HEK293T (cell line): Measurements from ENCODE around the gene NKTR.

ENCODE experiments used
- CTCF ChIA-PET: fragments of 350-600 bp; formaldehyde crosslinking; extraction: SDS; loops from one replicate; lab custom pipeline; 2021; ENCODE audit warnings: antibody characterized with exemption, inconsistent platforms; lab: Yijun Ruan, JAX
- POLR2A ChIA-PET: fragments of 350-600 bp; formaldehyde crosslinking; extraction: SDS; loops from one replicate; lab custom pipeline; 2020; ENCODE audit warnings: antibody characterized with exemption, inconsistent platforms; lab: Yijun Ruan, JAX
- DNase-seq: peaks from one replicate; pipeline ENCODE4 v3.0.0; 2012; ENCODE audit warnings: mixed read lengths; ENCODE audit errors: extremely low spot score
- ARNT ChIP-seq: fragments of 450-650 bp; IDR thresholded peaks from 2 replicates; pipeline ENCODE4 v1.6.1; 2017; ENCODE audit warnings: mild to moderate bottlenecking
- BHLHE40 ChIP-seq: fragments of 450-650 bp; IDR thresholded peaks from 2 replicates; pipeline ENCODE4 v1.6.1; 2016; ENCODE audit warnings: mild to moderate bottlenecking, moderate library complexity, borderline replicate concordance
- CTBP1 ChIP-seq: fragments of 450-650 bp; IDR thresholded peaks from 2 replicates; pipeline ENCODE4 v1.6.1; 2016; ENCODE audit warnings: borderline replicate concordance
- FOXA1 ChIP-seq: fragments of 450-650 bp; IDR thresholded peaks from 2 replicates; pipeline ENCODE4 v1.6.1; 2016; ENCODE audit warnings: mild to moderate bottlenecking
- FOXK2 ChIP-seq: fragments of 450-650 bp; IDR thresholded peaks from 2 replicates; pipeline ENCODE4 v1.6.1; 2016; ENCODE audit warnings: mild to moderate bottlenecking
- FOXM1 ChIP-seq: fragments of 450-650 bp; IDR thresholded peaks from 2 replicates; pipeline ENCODE4 v1.6.1; 2017; ENCODE audit warnings: mild to moderate bottlenecking, borderline replicate concordance
- HDGF ChIP-seq: fragments of 450-650 bp; IDR thresholded peaks from 2 replicates; pipeline ENCODE4 v1.6.1; 2017; ENCODE audit warnings: antibody characterized with exemption, borderline replicate concordance
- L3MBTL2 ChIP-seq: fragments of 450-650 bp; conservative IDR thresholded peaks from 2 replicates; pipeline ENCODE4 v1.6.1; 2016; ENCODE audit warnings: mild to moderate bottlenecking
- LEF1 ChIP-seq: fragments of 450-650 bp; IDR thresholded peaks from 2 replicates; pipeline ENCODE4 v1.6.1; 2017; ENCODE audit warnings: mild to moderate bottlenecking, borderline replicate concordance
- NFRKB ChIP-seq: fragments of 450-650 bp; IDR thresholded peaks from 2 replicates; pipeline ENCODE4 v1.6.1; 2016; ENCODE audit warnings: mild to moderate bottlenecking, moderate library complexity
- PKNOX1 ChIP-seq: fragments of 450-650 bp; IDR thresholded peaks from 2 replicates; pipeline ENCODE4 v1.6.1; 2016
- SP1 ChIP-seq: fragments of 450-650 bp; IDR thresholded peaks from 2 replicates; pipeline ENCODE4 v1.6.1; 2017
- SUZ12 ChIP-seq: fragments of 450-650 bp; IDR thresholded peaks from 2 replicates; pipeline ENCODE4 v1.6.1; 2016; ENCODE audit warnings: mild to moderate bottlenecking
- TARDBP ChIP-seq: fragments of 450-650 bp; IDR thresholded peaks from 2 replicates; pipeline ENCODE4 v1.6.1; 2016
- ZNF384 ChIP-seq: fragments of 450-650 bp; IDR thresholded peaks from 2 replicates; pipeline ENCODE4 v1.6.1; 2016

NKTR gene

GRCh38 chr3:42686832-42687650 is 86.6 kb downstream of the NKTR start:
- no peak for TF ChIP-seq PKNOX1
- no peak for TF ChIP-seq FOXM1
- no peak for TF ChIP-seq L3MBTL2
- no peak for TF ChIP-seq CTBP1

GRCh38 chr3:42688016-42688415 is 87.5 kb downstream of the NKTR start:
- POLR2A ChIA-PET, result no interaction called here
- TF ChIP-seq ARNT (no peak), SUZ12 (no peak), FOXM1 (no peak), BHLHE40 (no peak)
- no peak for DNase-seq
- CTCF ChIA-PET, result no interaction called here

More at GRCh38 chr3:42686832-42687650, 86.6 kb downstream of the NKTR start:
- ChIA-PET POLR2A (no interaction called here), CTCF (no interaction called here)
- DNase-seq, result no peak

DNA sequence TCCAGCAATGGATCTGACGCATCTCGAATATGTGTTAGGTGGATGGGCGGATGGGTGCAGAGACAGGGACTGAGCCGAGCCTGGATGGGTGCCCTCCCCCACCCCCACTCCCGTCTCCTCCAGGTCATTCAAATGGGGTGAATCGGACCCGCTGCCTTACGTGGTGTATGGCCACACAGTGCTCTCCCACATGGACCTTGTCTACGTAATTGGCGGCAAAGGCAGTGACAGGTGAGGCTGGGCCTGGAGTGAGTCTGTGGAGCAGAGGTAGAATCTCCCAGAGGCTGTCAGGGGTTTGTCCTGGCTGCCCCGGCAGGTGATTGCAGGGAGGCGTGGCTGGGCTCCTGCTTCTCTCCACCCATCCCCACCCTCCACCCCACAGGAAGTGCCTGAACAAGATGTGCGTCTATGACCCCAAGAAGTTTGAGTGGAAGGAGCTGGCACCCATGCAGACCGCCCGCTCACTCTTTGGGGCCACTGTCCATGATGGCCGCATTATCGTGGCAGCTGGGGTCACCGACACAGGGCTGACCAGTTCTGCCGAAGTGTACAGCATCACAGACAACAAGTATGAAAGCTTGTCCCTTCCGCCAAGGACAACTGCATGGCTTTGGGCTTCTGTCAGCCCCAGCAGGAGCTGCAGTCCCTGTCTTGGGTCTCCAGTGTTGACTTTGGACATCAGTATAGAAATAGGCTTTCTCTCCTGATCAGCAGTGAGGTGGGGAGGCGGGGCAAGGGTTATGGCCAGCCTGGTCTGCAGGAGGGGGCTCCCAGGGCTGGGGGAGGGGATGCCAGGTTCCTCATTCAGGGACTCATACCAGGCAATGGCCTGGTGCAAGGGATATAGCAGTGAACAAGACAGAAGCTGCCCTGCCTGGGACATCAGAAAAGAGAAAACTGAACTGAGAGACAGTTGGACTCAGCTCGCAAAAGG is 88.3 kb downstream of the NKTR start:
- TF ChIP-seq NFRKB (no peak), ARNT (no peak), CTBP1 (no peak), PKNOX1 (no peak)
- CTCF ChIA-PET, result no interaction called here
- no peak for DNase-seq
- POLR2A ChIA-PET, result no interaction called here

GRCh38 chr3:42689421-42690014 is 89.0 kb downstream of the NKTR start:
- TF ChIP-seq CTBP1, result no peak
- TF ChIP-seq TARDBP, result no peak
- TF ChIP-seq BHLHE40, result no peak
- no peak for TF ChIP-seq LEF1
- no peak for TF ChIP-seq HDGF
- DNase-seq, result no peak
- ChIA-PET POLR2A (no interaction called here), CTCF (no interaction called here)

DNA sequence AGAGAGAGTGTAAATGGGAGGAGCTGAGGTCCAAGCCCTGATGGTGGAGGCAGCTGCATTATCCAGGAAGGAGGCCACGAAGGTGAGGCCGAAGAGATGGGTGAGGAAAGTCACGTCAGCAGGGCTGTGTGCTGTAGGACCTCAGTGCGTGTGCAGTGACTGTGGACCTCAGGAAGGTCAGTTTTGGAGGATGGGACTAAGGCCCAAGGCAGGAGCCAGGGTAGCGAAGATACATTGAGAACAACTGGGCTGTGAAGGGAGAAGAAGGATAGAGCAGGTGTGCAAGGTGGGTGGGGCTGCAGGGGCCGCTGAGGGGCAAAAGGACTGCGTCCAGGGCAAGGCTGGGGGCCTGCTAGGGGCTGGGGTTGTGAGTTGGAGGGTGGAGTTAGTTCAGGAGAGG is 89.7 kb downstream of the NKTR start:
- TF ChIP-seq FOXA1, result no peak
- no peak for TF ChIP-seq NFRKB
- no peak for TF ChIP-seq SUZ12
- no peak for TF ChIP-seq TARDBP
- no peak for TF ChIP-seq SP1
- no peak for TF ChIP-seq ARNT
- POLR2A ChIA-PET, result no interaction called here
- no peak for DNase-seq
- CTCF ChIA-PET, result no interaction called here

DNA sequence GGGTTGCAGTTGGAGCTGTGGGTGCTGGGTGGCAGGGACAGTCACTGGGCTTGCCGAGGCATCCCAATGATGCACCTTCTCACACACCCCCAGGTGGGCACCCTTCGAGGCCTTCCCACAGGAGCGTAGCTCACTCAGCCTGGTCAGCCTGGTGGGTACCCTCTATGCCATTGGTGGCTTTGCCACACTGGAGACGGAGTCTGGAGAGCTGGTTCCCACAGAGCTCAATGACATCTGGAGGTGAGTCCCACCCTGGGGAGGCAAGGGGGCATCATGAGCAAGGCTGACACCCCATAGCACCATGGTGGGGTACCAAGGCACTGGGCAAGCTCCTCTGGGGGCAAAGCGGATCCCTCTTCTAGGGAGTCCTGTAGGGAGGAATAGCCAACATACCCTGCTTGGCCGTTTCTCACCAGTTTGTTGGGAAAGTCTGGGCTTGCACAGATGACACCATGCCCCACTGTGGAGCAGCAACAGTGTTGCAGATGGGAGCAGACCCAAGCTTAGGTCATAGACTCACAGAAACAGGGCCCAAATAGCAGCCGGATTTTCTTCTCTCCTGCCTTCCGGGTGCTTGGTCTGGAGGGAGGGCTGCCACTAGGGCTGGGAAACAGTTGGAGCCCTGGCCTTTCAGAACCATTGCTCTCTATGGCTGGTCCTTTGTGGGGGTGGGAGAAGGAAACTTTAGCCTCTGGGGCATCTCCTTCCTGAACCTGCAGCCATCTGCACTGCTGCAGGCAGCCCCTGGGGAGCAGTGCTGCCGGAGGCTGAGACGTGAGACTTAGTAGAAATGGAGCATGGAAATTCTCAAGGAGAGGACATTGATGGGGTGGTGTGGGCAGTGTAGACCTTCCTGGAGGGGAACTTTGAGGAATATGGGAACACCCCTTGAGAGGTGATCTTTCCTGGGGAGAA is 90.5 kb downstream of the NKTR start:
- ChIA-PET CTCF (no interaction called here), POLR2A (interaction anchor here (0.6 kb wide), 1 partner anchor 114 kb away, joined by 4 read pairs; no protein-coding TSS in a partner anchor)
- TF ChIP-seq ZNF384 (no peak), FOXK2 (no peak), CTBP1 (no peak), SUZ12 (no peak), FOXA1 (no peak), HDGF (no peak), FOXM1 (no peak), PKNOX1 (no peak), ARNT (no peak), NFRKB (no peak)
- no peak for DNase-seq
